DMS153 treated with DMSO at 0.1 percent for 48 hours (cell line): ENCODE results near the gene ACOT4.
"Not testable (repeated sequence)": the region's sequence is repeated elsewhere in the genome, so short reads cannot be mapped to it uniquely, and the experiment has no call there.

Experiments
- DNase-seq: peaks from one replicate; lab custom pipeline; 2025; ENCODE audit not compliant: unreplicated experiment; lab: John Stamatoyannopoulos, UW

Gene ACOT4

DNA sequence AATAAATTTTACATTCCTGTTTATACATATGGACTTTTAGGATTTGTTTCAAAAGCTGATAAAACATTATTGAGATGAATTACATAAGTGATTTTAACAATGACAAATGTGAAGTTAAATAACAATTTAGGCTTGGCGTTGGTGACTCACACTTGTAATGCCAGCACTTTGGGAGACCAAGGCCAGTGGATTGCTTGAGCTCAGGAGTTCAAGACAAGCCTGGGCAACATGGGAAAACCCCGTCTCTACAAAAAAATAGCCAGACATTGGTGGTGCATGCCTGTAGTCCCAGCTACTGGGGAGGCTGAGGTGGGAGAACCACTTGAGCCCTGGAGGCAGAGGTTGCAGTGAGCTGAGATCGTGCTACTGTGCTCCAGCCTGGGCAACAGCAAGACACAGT is 15.3 kb upstream of the ACOT4 start:
- no peak for DNase-seq

DNA sequence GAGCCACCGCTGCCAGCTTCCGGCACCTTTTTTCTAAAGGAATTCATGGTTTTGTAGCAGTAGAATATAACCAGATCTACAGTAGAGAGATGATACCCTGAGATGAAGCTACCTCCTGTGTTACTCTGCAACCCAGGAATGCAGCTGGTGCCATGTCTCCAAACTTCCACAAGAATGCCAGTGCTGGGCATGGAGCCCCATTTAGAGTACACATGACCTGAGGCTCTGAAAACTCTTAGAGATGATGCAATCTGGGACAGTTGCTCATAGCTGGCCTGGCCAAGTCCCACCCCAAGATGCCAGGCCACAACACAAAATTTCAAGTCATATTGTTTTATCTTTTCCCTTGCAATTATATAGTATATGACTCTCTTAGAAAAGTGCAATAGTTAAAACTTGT is 14.5 kb upstream of the ACOT4 start:
- not testable (repeated sequence) for DNase-seq

DNA sequence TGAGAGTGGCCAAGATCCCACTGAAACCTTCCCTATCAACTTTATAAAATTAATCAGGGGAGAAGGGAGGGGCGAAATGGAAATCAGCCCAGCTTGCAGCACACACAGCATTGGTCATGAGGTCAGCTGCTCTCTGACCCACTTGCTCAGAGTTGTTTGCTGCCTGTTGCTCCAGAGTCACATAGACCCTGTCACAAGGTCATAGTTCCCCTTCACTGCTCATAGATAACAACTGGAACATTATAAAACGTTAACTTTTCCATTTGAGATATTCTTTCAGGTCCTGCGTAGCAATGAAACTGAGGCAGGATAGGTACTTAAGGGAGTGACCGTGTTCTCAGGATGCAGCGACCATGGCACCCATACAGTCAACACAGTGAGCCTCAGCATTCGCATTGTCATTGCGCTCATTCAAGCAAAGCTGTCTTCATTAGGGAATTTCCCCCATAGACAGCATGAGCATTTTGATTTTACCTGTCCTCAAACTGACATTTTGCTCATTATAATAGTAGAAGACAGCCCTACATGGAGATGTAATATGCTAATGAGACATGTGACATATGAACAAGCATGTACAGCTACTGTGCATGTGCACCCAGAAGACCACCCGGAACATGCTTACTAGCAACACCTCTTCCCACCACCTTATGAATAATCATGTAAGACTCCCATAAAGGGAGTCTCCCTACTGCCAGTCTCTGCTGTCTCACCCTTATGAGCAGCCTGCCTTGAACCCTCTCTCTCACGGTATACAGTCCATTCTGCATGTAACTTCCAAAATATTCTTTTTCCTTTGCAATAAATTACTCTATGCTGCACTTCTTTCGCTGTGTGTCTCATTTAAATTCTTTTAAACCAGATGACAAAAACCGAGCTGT is 9.3 kb upstream of the ACOT4 start:
- DNase-seq = not testable (repeated sequence)

DNA sequence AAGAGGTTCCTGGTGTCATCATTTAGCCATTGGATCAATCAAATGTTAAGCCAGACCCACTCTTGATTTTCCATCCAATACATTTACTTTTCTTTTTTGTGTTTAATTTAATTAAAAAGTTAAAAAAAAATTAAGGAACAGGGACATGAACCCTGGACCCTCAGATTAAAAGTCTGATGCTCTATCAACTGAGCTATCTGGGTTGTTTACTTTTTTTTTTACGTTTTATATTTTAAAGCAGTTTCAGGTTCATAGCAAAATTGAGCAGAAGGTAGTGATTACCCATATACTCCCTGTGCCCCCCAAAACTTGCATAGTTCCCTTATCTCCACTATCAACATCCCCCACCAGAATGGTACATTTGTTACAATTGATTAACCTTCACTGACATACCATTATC is 3.0 kb upstream of the ACOT4 start:
- DNase-seq = no peak

DNA sequence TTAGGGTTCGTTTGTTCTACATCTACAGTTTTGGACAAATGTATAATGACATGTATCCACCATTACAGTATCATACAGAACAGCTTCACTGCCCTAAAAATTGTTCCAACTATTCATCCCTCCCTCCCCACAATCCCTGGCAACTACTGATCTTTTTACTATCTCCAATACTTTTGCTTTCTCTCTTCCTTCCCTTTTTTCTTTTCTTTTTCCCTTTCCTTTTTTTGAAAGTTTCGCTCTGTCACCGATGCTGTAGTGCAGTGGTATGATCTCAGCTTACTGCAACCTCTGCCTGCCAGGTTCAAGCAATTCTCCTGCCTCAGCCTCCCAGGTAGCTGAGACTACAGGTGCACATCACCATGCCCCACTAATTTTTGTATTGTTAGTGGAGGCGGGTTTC is 2.6 kb upstream of the ACOT4 start:
- no peak for DNase-seq

DNA sequence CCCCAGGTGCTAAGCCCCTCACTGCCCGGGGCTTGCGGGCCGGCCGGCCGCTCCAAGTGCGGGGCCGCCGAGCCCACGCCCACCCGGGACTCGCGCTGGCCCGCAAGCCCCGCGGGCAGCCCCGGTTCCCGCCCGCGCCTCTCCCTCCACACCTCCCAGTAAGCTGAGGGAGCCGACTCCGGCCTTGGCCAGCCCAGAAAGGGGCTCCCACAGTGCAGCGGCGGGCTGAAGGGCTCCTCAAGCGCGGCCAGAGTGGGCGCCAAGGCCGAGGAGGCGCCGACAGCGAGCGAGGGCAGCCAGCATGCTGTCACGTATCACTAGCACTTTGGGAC is 1.0 kb upstream of the ACOT4 start:
- not testable (repeated sequence) for DNase-seq

DNA sequence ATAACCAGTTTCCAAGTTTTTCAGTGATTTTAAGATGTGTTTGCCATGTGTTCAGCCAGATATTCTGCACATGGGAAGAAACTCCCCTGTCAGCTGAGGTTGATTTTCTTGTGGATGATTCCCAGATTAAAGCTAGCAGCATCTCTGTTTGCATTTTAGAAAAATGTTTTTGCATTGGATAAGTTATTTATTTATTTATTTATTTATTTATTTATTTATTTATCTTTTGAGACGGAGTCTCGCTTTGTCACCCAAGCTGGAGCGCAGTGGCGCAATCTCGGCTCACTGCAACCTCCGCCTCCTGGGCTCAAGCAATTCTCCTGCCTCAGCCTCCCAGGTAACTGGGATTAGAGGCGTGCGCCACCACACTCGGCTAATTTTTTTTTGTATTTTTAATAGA is 2.8 kb downstream of the ACOT4 start:
- DNase-seq = no peak

DNA sequence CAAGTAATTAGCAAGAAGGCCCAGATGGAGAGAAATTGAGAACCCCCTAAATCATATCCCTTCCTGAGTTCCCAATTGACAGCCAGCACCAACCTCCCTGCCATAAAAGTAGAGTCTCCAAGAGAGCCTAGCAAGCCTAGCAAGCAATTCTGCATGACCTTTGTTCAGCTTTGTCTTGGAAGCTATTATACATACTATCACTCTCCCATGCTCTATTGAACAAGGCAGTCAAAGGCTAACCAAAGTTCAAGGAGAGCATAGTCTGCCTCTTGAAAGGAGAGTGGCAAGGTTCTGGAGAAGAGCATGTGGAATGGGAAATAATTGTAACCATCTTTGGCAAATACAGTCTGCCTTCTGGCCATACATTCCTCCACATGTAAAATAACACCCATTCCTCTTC is 7.8 kb downstream of the ACOT4 start:
- no peak for DNase-seq

DNA sequence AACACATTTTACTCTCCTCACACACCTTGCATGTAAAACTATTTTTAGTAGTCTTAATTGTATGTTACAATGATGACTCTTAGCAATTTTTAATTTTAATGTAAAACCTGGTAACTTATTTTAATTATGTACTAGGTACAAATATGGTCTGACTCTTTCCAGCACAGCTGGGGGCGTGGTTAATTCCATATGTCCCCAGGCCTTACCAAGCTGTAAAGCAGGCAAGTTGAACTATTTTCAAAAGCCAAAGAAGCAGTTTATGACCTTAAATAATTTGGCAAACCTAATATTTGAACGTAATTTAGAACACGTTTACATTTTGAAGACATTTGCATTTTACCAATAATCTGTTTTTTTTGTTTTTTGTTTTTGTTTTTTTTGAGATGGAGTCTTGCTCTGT is 11.3 kb downstream of the ACOT4 start:
- DNase-seq = no peak

DNA sequence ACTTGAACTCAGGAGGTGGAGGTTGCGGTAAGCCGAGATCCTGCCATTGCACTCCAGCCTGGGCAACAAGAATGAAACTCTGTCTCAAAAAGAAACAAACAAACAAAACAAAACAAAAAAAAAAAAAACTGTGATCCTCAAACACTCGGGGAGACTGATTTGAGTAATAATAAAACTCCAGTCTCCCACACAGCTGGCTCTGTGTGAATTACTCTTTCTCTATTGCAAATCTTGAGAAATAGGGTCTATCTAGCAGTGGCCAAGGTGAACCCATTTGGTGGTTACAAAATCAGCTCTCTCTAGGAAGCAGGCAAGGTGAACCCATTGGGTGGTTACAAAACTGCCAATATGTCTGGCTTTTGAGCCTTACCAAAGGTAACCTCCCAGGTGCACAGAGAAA is 14.6 kb downstream of the ACOT4 start:
- no peak for DNase-seq

DNA sequence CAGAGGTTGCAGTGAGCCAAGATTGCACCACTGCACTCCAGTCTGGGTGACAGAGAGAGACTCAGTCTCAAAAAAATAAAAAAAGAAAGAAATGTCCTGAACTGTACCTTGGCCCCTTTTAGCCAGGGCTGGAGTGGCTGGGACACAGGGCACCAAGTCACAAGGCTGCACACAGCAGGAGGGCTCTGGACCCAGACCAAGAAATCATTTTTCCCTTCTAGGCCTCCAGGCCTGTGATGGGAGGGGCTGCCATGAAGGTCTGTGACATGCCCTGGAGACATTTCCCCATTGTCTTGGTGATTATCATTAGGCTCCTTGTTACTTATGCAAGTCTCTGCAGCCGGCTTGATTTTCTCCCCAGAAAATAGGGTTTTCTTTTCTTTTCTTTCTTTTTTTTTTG is 15.6 kb downstream of the ACOT4 start:
- DNase-seq = no peak

DNA sequence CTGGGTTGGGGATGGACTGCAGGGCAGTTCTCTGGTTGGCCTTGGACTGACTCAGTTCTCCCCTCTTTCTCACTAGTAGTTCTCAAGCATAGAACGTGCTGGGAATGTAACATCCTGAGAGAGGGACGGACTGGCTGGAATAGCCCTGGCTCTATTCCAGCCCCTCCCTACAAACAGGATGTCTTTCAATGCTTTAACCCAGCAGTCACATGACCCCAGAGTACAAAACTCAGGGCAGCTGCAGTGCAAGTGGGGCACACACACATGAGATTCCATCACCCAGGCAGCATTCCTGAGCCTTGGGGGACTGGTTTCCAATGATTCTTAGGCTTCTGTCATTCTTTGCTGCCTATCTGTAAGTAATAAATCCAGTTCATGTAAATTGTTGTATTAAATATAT is 19.0 kb downstream of the ACOT4 start:
- DNase-seq = no peak

DNA sequence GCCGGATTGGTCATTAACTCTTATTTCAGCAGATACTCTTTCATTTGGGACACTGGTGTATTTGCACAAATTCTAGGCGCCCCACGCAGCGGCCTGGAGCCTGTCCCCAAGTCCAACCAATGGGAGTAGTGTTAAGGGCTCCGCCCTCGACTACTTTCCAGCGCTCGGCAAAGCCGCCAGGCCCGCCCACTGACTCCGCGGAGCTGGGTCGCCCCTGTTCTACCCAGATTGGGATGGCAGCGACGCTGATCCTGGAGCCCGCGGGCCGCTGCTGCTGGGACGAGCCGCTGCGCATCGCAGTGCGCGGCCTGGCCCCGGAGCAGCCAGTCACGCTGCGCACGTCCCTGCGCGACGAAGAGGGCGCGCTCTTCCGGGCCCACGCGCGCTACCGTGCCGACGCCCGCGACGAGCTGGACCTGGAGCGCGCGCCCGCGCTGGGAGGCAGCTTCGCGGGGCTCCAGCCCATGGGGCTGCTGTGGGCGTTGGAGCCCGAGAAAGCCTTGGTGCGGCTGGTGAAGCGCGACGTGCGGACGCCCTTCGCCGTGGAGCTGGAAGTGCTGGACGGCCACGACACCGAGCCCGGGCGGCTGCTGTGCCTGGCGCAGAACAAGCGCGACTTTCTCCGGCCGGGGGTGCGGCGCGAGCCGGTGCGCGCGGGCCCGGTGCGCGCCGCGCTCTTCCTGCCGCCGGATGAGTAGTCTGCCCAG is 20.8 kb downstream of the ACOT4 start, which contains the start of gene ACOT6:
Gene ACOT6 (plus strand): TSS at position 179 of the 707 bp plus-strand sequence. CDS start 55 bp downstream, at position 234.
- DNase-seq = no peak

DNA sequence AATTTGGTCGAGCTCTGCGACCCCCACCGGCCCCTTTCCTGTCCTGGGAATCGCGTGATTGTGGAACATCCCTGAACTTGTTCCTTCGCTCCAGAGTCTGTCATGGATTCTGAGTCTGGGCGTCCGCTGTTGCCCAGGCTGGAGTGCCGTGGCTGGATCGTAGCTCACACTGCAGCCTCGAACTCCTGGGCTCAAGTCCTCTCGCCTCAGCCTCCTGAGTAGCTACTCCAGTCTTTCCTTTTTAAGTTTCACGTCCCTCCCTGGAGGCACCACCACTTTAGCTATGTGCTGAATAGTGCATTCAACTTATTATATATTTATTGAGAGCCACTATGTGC is 21.3 kb downstream of the ACOT4 start:
- no peak for DNase-seq

DNA sequence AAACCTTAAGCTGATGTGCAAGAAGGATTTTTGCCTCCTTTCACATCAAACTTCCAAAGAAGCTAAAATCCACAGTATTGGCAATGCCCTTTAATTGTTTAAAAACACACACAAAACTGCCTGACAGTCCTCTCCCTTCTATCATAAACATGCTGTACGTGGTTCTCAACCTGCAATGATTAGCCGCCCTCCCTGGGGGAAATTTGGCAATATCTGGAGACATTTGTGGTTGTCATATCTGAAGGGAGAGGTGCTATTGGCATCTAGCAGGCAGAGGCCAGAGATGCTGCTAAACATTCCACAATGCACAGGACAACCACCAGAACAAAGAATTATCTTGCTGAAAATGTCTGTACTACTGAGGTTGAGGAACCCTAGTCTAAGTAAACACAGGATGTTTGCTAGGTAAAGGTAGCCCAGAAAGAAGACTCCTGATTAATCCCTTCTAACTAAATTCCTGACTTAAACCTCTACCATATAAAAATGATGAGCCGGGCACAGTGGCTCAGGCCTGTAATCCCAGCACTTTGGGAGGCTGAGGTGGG is 21.8 kb downstream of the ACOT4 start:
- DNase-seq = no peak

DNA sequence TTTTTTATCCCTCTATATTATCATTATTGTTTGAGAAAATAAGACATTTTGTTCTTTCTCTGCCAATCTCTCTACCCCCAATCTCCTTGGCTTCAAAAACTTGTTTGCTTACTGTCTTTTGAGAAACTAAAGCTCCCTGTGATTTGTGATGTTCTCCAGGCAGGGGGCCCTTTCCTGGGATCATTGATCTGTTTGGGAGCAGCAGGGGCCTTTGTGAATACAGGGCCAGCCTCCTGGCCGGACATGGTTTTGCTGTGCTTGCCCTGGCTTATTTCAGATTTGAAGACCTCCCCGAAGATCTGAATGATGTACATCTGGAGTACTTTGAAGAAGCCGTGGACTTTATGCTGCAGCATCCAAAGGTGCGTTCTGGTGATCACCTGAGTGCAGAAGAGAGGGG is 25.2 kb downstream of the ACOT4 start:
- DNase-seq = no peak

DNA sequence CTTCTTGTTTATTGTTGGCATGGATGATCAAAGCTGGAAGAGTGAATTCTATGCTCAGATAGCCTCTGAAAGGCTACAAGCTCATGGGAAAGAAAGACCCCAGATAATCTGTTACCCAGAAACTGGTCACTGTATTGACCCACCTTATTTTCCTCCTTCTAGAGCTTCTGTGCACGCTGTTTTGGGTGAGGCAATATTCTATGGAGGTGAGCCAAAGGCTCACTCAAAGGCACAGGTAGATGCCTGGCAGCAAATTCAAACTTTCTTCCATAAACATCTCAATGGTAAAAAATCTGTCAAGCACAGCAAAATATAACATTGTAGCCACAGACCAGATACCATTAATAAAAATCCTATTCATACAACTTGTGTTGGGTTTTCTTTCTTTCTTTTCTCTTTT is 27.9 kb downstream of the ACOT4 start:
- no peak for DNase-seq

DNA sequence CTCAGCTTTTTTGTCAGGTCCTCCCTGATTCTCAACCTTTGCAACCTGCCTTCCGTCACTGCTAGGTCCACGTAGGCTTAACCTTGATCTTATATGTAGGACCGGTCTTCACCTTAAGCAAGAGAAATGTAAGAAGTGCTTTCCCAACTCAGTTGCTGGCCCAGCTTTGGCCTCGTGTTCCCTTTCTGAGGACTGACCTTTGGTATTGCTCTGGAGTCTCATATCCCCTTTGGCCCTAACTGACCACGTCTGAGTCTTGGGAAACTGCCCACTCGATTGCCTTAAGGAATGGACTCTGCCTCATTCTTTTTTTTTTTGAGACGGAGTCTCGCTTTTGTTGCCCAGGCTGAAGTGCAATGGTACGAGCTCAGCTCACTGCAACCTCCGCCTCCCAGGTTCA is 28.6 kb downstream of the ACOT4 start:
- DNase-seq = no peak

DNA sequence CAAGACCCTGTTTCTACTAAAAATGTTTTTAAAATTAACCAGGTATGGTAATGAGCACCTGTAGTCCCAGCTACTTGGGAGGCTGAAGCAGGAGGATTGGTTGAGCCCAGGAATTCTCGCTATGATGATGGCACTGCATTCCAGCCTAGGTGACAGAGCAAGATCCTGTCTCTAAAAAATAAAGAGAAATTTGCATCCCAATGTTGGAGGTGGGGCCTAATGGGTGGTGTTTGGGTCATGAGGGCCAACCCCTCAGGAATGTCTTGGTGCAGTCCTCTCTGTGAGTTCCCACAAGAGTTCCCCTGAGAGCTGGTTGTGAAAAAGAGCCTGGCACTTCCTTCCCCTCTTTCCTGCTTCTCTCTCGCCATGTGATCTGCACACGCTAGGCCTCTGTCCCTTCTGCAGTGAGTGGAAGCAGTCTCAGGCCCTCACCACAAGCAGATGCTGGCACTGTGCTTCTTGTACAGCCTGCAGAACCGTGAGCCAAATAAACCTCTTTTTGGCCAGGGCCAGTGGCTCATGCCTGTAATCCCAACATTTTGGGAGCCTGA is 31.9 kb downstream of the ACOT4 start:
- DNase-seq = no peak

DNA sequence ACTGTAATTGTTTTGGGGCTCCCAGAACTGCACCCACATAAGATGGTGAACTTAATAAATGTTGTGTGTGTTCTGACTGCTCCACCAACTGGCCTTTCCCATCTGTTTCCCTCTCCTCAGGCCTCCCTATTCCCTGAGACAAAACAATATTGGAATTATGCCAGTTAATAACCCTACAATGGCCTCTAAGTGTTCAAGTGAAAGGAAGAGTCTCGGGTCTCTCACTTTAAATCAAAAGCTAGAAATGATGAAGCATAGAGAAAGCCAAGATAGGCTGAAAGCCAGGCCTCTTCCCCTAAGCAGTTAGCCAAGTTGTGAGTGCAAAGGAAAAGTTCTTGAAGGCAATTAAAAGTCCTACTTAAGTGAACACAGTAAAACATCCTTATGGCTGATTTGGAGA is 34.0 kb downstream of the ACOT4 start:
- no peak for DNase-seq

DNA sequence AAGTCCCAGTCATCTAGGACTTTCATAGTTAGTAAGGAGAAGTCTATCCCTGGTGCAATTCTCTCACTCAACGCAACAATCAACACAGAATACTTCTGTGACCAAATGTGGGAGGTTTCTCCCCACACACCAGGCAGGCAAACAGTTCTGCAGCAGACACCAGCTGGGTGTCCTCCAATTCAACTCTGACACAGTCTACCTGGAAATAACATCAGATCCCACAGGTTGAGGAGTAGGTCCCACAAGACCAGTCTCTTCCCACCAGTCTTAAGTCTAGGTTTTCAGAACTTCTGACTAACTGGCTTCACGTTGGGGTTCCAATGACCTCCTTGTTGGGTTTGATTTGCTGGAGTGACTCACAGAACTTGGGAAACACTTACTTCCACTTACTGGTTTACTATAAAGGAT is 35.5 kb downstream of the ACOT4 start:
- DNase-seq = no peak
